ENCODE results near the gene FBRSL1.

DNA sequence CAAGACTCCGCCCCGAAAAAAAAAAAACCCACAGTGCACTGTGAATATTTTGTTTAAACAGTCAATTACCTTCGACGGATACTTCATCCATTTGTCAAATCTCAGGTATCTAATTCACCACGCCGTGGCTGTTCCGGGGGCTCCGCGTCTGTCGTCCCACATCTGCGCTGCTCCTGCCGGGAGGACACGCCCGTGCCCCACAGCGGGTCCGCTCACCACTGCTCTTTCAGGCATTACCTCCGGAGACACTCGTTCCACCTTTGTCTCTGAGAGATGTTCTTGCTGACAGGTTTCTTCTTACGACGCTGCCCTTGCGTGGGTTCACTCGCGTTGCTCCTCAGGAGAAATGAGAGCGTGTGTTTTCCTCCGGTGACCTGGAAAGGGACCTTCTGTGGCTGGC lies 46.9 kb upstream of the FBRSL1 start:
- TF ChIP-seq, protein P1, sequence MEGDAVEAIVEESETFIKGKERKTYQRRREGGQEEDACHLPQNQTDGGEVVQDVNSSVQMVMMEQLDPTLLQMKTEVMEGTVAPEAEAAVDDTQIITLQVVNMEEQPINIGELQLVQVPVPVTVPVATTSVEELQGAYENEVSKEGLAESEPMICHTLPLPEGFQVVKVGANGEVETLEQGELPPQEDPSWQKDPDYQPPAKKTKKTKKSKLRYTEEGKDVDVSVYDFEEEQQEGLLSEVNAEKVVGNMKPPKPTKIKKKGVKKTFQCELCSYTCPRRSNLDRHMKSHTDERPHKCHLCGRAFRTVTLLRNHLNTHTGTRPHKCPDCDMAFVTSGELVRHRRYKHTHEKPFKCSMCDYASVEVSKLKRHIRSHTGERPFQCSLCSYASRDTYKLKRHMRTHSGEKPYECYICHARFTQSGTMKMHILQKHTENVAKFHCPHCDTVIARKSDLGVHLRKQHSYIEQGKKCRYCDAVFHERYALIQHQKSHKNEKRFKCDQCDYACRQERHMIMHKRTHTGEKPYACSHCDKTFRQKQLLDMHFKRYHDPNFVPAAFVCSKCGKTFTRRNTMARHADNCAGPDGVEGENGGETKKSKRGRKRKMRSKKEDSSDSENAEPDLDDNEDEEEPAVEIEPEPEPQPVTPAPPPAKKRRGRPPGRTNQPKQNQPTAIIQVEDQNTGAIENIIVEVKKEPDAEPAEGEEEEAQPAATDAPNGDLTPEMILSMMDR (IDR thresholded peaks at IDR 0.05) = no peak
- TF ChIP-seq EZH2 (IDR thresholded peaks at IDR 0.05; ENCODE audit: borderline replicate concordance, insufficient read depth, low read depth, low read length, poor library complexity, severe bottlenecking) = no peak
